HG03520 (cell line): ENCODE results near the gene USP3.
A peak's percentile ranks its signal among the peaks of the same experiment; 100 is the strongest.

Source experiments
- ATAC-seq: cut with Tn5 transposase; IDR thresholded peaks from one replicate; pipeline ENCODE4 v1.9.1; 2021; ENCODE audit warnings: mild to moderate bottlenecking, moderate library complexity; ENCODE audit not compliant: unreplicated experiment

USP3 gene, protein sequence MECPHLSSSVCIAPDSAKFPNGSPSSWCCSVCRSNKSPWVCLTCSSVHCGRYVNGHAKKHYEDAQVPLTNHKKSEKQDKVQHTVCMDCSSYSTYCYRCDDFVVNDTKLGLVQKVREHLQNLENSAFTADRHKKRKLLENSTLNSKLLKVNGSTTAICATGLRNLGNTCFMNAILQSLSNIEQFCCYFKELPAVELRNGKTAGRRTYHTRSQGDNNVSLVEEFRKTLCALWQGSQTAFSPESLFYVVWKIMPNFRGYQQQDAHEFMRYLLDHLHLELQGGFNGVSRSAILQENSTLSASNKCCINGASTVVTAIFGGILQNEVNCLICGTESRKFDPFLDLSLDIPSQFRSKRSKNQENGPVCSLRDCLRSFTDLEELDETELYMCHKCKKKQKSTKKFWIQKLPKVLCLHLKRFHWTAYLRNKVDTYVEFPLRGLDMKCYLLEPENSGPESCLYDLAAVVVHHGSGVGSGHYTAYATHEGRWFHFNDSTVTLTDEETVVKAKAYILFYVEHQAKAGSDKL

DNA sequence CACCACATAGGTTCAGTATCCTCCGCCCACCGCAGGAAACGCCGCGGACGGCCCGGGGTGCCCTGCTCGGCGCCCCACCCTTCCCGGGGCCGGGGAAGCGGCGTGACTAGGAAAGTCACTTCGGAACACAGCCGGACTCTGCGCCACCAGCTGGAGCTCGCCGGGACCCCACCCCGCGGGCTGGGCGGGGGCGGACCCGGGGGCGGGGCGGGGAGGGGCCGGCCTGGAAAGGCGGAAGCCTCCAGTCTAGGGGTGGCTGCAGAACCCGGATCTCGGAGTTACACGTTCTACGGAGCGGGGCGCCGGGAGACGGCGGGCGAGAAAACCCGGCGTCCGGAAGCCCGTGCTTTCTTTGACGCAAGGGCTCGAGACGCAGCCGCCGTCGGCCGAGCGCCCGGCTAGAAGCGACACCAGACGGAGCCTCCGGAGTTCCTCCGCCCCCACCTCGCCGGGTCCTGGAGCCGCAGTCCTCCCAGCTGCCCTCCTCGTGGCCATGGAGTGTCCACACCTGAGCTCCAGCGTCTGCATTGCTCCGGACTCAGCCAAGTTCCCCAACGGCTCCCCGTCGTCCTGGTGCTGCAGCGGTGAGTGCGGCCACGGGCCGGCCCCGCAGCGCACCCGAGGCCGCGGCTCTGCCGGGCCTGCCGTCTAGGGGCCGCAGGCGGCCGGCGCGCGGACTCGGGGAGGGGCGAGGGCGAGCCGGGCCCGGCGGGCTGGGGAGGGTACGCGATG lies at the start of gene USP3:
USP3 (plus strand) TSS at position 347 of the 732 bp plus-strand sequence; CDS start at position 494, 147 bp downstream.
- ATAC-seq = peak; percentile 39

DNA sequence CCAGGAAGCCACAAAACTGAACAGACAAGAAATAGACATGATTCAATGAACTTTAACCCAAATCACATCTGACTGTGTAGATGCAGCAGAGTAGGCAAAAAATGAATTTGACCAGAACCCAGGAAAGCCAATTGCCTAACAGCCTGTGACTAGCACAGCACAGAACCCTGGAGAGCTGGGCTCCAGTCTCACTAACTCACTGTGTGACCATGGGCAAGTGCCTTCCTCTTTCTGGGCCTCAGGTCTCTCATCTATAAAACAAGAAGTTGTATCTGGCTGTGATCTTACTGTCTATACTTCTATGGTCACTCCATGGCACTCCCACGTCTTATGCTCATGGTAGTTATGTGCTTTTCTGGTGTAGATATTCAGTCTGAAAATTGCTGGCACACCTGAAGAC lies 48.1 kb upstream of the USP3 start:
- ATAC-seq = no peak

DNA sequence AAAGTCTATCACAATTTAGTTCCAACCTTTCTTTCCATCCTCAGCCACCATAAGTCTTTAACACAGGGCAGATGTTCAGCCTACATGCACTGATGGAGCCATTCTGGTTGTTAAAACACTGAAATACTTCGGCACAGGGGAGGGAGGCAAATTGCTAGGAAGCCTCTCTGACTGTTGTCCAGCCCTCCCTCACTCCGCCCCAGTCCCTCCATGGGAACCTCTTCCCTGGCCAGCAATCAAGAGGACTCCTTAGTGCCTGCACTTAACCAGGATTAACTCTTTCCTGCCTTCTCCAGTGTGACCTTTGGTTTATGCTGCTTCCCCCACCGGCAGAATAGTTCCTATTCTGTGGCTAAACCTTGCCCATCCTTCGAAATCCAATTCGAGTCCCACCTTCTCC lies 47.0 kb upstream of the USP3 start:
- no peak for ATAC-seq

DNA sequence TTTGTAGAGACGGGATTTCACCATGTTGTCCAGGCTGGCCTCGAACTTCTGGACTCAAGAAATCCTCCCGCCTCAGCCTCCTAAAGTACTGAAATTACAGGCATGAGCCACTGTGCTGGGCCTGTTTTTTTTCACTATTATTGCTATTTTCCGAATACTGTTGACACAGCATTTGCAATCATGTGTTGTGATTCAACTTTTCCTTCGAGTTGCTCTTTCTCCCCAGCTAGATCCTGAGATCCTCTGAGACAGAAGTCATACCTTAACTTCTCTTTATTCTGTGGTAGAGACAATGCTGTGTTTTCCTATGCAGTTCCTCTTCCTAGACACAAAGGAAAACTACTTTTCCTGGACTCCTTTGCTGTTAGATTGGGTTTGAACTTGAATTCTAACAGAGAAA lies 46.4 kb upstream of the USP3 start:
- no peak for ATAC-seq

DNA sequence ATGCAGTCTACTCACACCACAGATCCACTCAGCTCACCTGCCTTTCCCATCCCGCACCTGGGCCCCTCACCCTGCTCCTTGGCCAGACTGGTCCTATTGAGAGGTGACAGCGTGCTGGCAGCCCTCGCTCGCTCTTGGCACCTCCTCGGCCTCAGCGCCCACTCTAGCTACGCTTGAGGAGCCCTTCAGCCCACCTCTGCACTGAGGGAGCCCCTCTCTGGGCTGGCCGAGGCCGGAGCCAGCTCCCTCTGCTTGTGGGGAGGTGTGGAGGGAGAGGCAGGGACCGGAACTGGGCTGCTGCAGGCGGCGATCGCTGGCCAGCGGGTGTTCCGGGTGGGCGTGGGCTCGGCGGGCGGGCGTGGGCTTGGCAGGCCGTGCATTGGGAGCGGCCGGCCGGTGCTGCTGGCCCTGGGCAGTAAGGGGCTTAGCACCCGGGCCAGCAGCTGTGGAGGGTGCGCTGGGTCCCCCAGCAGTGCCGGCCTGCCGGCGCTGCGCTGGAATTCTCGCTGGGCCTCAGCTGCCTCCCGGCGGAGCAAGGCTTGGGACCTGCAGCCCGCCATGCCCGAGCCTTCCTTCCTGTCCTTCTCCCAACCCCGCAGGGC lies 45.5 kb upstream of the USP3 start:
- ATAC-seq = no peak

DNA sequence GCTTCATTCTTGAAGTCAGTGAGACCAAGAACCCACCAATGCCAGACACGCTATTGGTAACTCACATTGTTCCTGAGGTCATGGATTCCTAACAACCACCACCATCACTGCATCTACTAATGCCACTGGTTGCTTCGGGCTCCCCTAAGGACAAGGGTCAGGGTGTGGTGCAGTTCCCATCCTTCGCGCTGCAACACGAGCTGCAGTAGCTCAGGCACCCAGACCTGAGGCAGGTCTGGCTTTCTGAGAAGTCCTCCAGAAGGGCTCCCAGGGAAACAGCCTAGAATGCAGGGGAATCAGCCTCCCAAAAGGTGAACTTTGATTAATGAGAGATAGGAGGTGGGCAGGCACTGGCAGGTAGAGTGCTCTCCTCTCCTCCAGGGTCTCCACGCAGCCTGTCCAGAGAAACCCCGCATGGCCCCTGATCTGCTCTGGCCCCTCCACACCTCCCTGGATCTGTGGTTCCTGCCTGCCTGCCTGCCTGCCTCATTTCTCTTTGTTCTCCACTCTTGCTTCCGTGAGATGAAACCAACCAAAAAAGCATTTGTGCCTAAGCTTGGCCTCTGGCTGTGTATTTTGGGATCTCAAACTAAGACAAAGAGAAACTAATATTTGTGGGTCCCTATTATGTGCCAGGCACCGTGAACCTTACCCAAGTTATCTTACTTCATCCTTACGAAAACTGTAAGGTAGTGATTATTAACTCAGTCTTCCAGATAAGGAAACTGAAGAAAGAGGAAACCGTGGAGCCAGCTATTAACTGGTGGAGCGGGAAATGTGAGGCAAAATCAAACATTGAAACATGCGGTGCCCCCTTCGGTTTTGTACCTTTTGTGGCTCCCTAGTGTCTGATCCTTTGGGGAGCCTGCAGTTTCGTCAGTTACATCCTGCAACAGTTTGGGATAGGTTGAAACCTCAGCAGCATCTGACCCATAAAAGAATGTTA lies 43.9 kb upstream of the USP3 start:
- ATAC-seq = no peak

DNA sequence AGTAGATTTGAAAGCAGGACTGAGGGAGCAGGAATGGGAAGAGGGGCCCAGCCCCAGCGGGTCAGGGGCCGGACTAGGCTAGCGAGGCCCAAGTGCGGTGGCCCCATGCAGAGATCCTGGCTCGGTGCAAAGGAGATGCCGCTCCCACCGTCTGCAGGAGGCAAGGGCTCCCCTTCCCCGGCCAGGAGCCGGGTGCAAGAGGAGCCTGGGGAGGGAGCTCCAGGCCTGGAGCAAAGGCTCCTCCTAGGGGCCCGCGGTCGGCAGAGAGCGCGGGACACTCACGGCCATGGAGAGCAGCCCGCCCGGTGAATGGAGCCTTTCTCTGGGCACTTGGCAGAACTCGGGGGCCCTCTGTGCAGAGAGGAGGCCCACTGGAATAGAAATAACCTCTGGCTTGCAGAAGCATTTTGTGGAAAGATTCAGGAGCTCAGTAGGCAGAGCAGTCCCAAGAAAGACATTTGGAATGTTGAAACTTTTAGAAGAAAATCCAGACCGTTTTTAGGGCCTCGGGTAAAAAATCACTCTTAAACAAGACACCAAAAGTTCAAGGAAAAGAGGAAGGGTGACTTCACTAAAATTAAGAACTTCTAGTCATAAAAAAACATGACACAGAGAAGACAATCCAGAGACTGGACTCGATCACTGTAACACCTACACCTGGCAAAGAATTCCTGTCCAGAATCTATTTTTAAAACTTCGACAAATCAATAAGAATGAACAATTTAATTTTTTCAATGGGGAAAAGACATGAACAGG lies 43.0 kb upstream of the USP3 start:
- no peak for ATAC-seq

DNA sequence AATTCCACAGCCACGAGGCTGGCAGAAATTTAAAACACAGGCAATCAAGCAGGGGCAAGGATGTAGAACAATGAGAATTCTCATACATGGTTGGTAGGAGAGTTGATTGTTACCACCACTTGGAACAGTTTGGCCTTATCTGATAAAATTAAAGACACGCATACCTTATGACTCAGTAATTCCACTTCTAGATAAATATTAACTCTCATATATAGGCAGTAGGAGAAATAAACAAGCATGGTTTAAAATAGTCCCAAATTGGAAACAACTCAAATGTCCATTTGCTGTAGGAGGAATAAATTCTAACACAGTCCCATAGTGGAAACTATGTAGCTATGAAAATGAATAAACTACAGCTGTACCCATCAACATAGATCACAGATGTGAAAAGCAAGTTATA lies 42.3 kb upstream of the USP3 start:
- no peak for ATAC-seq

DNA sequence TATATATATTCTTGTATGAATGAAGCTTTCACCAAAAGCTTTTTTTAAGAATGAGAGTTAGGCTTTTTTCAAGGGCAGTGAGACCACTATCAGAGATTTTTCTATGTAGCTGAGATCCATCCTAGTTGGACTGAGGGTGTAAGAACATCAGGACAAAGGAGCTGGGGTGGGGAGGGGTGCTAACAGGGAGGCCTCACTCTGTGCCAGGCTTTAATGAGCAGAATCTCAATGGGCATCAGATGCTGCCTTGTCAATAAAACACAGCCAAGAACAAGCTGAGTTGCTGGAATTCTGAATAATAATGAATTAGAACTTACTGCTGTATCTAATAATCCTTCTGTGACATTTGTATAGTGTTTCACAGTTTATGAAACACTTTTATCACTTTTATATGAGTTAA lies 41.4 kb upstream of the USP3 start:
- ATAC-seq = no peak

DNA sequence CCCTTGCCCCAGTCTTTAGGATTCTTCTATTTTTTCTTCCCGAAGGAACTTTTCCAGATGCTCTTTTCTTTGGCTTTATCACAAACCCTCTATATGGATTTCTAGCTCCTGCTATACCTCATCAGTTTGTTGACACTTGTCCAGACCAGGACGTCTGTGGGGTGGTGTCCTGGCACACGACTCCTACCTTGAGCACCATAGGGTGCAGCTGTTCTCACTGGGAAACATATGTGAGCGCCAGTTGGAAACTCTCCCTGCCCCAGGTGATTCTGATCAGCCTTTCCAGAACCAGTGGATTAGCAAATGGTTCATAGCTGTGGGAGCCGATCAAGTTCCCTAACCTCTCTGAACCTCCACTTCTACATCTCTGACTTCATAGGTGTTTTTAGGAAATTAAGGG lies 40.6 kb upstream of the USP3 start:
- no peak for ATAC-seq

DNA sequence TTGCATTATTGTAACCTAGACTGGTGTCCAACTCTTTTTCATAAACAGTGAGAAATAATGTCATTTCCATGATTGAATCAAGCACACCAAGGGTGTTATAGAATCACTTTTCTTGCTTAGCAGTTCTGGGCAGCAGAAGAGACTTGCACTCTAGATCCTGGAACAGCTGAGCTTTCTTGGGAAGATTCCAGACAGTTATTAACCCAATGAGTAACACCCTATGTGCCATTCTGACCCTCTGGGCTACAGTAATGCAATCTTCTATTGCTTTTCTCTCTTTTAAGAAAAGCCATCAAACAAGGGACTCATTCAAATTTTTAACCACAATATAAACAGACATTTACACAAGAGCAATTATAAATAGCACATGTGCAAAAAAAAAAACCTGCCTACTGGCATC lies 39.3 kb upstream of the USP3 start:
- ATAC-seq = no peak

DNA sequence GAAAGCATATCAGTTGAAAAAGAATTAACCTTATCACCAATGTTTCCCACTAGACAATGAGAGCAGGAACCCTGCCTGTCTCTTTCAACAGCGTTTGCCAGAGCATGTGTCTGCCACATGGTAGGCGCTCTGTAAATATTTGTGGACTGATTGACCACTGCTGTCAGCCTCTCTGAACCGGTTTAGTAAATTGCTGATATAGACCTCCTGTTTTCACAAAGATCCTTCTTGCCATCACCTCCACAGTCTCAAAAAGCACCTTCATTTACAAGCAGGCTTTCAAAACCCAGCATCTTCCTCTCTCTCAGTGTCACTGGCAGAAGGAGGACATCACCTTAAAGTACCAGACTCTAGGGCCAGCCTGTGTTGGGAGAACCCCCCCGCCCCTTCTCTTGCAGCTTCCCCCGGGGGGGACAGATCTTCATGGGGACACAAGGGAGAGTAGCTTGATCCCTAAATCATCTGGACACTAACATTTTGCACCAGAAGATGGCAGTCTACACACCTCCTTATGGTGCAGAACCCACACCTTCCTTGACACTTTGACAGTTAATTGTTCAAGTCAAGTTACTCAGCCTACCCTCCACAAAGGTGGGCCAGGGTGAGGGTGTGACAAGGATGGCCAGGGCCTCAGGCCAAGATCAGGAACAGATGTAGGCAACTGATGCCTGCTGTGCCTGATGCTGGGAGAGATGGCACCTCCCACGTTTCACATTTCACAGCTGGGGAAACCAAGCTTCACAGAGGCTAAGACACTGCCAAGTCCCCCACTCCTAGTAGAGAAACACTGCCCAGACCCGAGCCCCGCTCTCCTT lies 37.8 kb upstream of the USP3 start:
- ATAC-seq = no peak

DNA sequence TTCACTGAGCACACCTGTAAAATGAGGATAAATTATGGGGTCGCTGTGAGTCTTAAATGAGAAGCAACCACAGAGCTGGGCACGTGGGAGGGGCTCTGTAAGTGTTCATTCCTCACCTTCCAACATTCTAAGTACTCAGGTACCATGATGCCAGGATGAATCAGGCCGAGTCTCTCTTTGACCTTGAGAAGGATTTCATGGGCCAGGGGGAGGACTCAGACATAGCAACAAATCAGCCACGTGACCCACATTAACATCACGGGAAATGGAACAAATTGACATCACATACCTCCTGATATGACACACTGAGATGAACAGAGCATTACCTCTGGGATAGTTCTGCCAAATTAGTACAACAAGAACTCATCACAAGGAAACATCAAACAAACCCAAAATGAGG lies 35.2 kb upstream of the USP3 start:
- no peak for ATAC-seq

DNA sequence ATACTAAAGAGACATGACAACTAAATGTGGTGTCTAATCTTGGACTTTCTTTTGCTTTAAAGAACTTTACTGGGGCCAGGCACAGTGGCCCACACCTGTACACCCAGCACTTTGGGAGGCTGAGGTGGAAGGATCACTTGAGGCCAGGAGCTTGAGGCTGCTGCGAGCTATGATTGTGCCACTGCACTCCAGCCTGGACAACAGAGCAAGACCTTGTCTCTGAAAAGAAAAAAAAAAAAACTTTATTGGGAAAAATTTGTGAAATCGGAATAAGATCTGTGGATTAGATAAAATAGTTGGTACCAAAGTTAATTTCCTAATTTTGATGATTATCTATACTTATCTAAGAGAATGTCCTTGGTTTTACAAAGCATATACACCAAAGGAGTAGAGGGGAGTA lies 34.4 kb upstream of the USP3 start:
- no peak for ATAC-seq

DNA sequence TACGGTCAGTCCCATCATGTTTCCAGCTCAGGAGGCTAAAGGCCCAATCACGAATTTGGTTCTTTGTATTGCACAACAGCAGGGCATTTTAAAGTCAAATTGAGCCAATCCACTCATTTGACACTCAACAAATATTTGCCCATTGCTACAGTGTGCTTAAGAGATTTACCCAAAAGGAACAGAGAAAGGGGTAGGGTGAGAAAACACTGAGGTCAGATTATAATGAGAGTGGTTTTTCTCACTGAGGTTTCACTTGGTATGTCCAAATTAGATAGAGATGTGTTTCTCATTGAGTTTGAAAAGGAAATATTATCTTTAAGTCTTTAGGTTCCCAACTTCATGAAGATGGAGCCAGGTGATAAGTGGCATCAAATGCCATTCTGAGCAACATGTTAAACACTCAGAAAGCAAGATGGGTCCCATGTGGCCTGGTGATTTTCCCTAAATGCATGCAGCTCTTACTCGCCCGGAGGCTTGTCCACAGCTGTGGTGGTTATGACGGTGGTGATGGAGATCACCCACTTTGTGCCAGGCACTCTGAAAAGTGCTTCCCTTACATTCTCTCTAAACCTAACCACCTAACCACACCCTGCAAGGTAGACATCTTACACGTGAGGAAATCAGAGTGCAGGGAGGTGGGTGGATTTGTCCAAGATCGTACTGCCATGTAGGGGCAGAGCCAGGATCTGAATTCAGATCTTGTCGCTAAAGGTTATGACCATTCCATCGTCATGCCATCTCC lies 31.2 kb upstream of the USP3 start:
- ATAC-seq = peak; percentile 39

DNA sequence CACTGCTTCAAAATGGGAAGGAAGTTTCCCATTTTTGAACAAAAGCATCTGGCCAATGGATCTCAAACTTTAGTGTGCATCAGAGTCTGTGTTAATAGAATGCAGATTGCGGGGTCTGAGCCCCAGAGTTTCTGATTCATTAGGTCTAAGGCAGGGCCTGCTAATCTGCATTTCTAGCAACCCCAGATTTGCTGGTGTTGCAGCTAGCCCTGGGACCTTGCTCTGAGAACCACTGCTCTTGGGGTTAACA lies 30.7 kb upstream of the USP3 start:
- peak; percentile 11 for ATAC-seq

DNA sequence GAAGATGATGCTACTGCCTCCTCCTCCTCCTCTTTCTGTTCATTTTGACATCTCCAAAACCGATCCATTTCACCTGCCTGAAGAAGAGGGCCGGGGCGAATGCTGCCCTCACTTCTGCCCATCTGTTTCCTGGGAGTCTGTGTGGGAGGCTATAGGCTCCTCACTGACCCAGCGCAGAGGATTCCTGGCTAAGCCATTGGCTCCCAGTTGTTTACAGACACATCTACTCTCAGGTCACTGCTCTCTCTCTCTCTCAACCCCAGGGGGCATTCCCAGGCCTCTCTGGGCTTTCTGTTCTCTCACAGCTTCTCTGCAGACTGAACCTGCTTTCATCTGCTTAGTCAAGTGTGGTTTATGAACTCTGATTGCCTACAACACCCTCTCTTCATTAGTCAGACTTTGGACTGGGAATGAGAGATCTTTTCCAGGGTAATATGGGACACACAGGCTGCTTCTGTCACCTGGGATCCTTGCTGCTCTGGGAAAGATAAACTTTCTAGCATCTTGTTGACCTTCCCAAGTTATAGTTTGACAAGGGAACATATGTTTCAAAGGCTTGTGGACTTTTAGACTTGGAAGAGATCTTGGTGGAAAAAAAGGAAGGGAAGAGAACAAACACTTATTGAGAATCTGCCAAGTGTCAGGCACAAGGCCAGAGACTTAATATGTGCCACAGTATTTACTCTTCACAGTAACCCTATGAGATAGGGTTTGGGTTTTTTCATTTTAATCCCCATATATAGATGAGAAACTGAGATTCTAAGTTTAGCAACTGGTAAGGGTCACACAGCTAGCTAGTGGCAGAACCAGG lies 30.2 kb upstream of the USP3 start:
- peak; percentile 59 for ATAC-seq

DNA sequence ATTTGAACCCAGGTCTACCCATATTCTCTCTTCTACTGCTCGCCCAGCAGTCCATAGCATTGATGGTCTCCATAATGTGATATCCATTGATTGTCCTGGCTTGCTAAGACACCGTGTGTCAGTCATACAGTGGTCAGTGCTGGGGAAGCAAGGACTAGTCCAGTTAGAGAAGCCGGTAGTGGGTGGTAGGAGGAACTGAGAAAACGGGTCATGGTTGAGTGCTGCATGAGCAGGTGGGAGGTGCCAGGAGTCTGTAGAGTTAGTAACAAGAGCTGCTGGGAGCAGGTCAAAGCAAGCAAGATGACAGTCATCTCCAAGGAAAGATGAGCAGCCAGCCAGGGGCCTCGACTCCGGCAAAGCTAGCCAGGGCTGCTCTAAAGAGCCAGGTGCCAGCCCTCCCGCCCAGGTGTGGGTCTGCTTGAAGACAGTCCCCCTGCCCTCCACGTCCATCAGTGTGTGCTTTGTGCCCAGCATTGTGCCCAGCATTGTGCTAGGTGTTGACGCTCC lies 29.5 kb upstream of the USP3 start:
- peak; percentile 60 for ATAC-seq
